ENCODE data around the gene EPS8L2. TPM values are rescaled to one million over a fixed set of nuclear protein-coding genes. Genes with fewer than 3 reads are reported as not detected.

The EPS8L2 gene
- total RNA-seq, 4 donors from 2014 or later = 163 to 367 (median 238) TPM

- TF ChIP-seq POLR2A (IDR thresholded peaks at IDR 0.05) (no peak), CTCF (IDR thresholded peaks at IDR 0.05) (no peak)
Observed at GRCh38 chr11:773830-774229, 67.8 kb downstream of the EPS8L2 start.

GRCh38 chr11:774873-775592 lies 69.0 kb downstream of the EPS8L2 start:
- H3K4me3 ChIP-seq = peak overlapping the region in 2 of 4 donors; percentile 95

More at GRCh38 chr11:773830-774229, 67.8 kb downstream of the EPS8L2 start:
- intact Hi-C loops (cut with DNase I) = no loop called here
- Histone ChIP-seq H3K4me1 (peaks cover 26 to 62% (median 26%) of the 10 kb centered on the region in 3 donors), H3K27me3 (no peaks in the 10 kb centered on the region), H3K4me3 (no peak overlapping the region), H3K27ac (peak overlapping the region in 1 of 4 donors; percentile 20), H3K9me3 (no peaks in the 10 kb centered on the region), H3K36me3 (peaks cover 9 to 61% (median 27%) of the 10 kb centered on the region in 3 donors)
- DNase-seq = no peak
- WGBS, 2 donors = 78% methylated on average over 4 of the region's 9 CpGs; no CpG with 5 or more reads in 1 of the 2 donors

GRCh38 chr11:776263-776560 lies 70.2 kb downstream of the EPS8L2 start:
- intact Hi-C loops (cut with DNase I) = no loop called here
- Histone ChIP-seq H3K27ac (peak overlapping the region; percentile 83 to 94 (median 92)), H3K36me3 (peaks cover 9 to 52% (median 15%) of the 10 kb centered on the region in 3 donors), H3K4me3 (peak overlapping the region; percentile 75 to 95 (median 87)), H3K4me1 (peaks cover 26 to 73% (median 33%) of the 10 kb centered on the region in 3 donors), H3K9me3 (no peaks in the 10 kb centered on the region), H3K27me3 (no peaks in the 10 kb centered on the region)
- no peak for TF ChIP-seq CTCF (IDR thresholded peaks at IDR 0.05)
- no peak for TF ChIP-seq POLR2A (IDR thresholded peaks at IDR 0.05)
- 39 to 41% methylated on average over 6 to 10 of the region's 11 CpGs for WGBS, 2 donors
- DNase-seq = no peak

More at GRCh38 chr11:774873-775592, 69.0 kb downstream of the EPS8L2 start:
- Histone ChIP-seq H3K4me1 (peaks cover 26 to 71% (median 33%) of the 10 kb centered on the region in 3 donors), H3K27ac (peak overlapping the region; percentile 9 to 94 (median 58)), H3K27me3 (no peaks in the 10 kb centered on the region), H3K9me3 (no peaks in the 10 kb centered on the region), H3K36me3 (peaks cover 9 to 57% (median 23%) of the 10 kb centered on the region in 3 donors)
- 84 to 86% methylated on average over 2 to 5 of the region's 20 CpGs for WGBS, 2 donors
- intact Hi-C loops (cut with DNase I) = no loop called here
- no peak for DNase-seq
- TF ChIP-seq POLR2A (IDR thresholded peaks at IDR 0.05) (no peak), CTCF (IDR thresholded peaks at IDR 0.05) (peak in 1 of 6 experiments; percentile 7)

- WGBS, 2 donors = 0% methylated on average over 2 of the region's 65 CpGs; no CpG with 5 or more reads in 1 of the 2 donors
- H3K9me3 ChIP-seq = no peaks in the 10 kb centered on the region
- intact Hi-C loops (cut with DNase I) = no loop called here
- H3K27me3 ChIP-seq = no peaks in the 10 kb centered on the region
- TF ChIP-seq CTCF (IDR thresholded peaks at IDR 0.05) = no peak
- no peak for TF ChIP-seq POLR2A (IDR thresholded peaks at IDR 0.05)
- peak overlapping the region; percentile 83 to 94 (median 92) for H3K27ac ChIP-seq
- H3K36me3 ChIP-seq = peaks cover 9 to 47% (median 15%) of the 10 kb centered on the region in 3 donors
- peaks cover 26 to 74% (median 33%) of the 10 kb centered on the region in 3 donors for H3K4me1 ChIP-seq
- H3K4me3 ChIP-seq = peak overlapping the region; percentile 75 to 95 (median 87)
- DNase-seq = no peak
Observed at GRCh38 chr11:776561-777287, 70.7 kb downstream of the EPS8L2 start.

Other genes starting within 250 kb of the EPS8L2 start
- 100 to 1,000 TPM; 206 to 378 (median 222) TPM for gene RNH1, start 199.0 kb upstream of the EPS8L2 start, total RNA-seq
- gene HRAS, start 170.7 kb upstream of the EPS8L2 start, total RNA-seq = 100 to 1,000 TPM in 2 of 4 donors, 10 to 100 TPM in 2; 56.7 to 106 (median 85.2) TPM
- gene LRRC56, start 168.7 kb upstream of the EPS8L2 start, total RNA-seq = 1 to 10 TPM in 2 of 4 donors, under 1 TPM in 2; 0.35 to 2.3 (median 1.2) TPM
- gene LMNTD2, start 145.5 kb upstream of the EPS8L2 start, total RNA-seq = 1 to 10 TPM; 2.1 to 4.6 (median 3.8) TPM
- gene RASSF7, start 145.3 kb upstream of the EPS8L2 start, total RNA-seq = 10 to 100 TPM; 35.7 to 54.0 (median 44.4) TPM
- gene PHRF1, start 129.8 kb upstream of the EPS8L2 start, total RNA-seq = 10 to 100 TPM; 11.7 to 30.6 (median 24.2) TPM
- gene IRF7, start 90.3 kb upstream of the EPS8L2 start, total RNA-seq = 10 to 100 TPM; 16.9 to 26.3 (median 20.2) TPM
- gene CDHR5, start 81.3 kb upstream of the EPS8L2 start, total RNA-seq = not detected
- 1 to 10 TPM in 1 of 4 donors, not detected in 3; 5.3 TPM for gene SCT, start 79.0 kb upstream of the EPS8L2 start, total RNA-seq
- under 1 TPM in 1 of 4 donors, not detected in 3; 0.76 TPM for gene DRD4, start 69.0 kb upstream of the EPS8L2 start, total RNA-seq
- 10 to 100 TPM; 18.3 to 45.0 (median 25.4) TPM for gene DEAF1, start 11.0 kb upstream of the EPS8L2 start, total RNA-seq
- 10 to 100 TPM; 16.1 to 55.3 (median 18.1) TPM for gene TMEM80, start 10.4 kb upstream of the EPS8L2 start, total RNA-seq
- 100 to 1,000 TPM; 311 to 629 (median 504) TPM for gene TALDO1, start 41.2 kb downstream of the EPS8L2 start, total RNA-seq
- gene GATD1, start 71.3 kb downstream of the EPS8L2 start, total RNA-seq = 10 to 100 TPM; 20.2 to 38.7 (median 21.6) TPM
- gene CEND1, start 83.9 kb downstream of the EPS8L2 start, total RNA-seq = under 1 TPM in 1 of 4 donors, not detected in 3; 0.15 TPM
- 10 to 100 TPM in 2 of 4 donors, 1 to 10 TPM in 2; 4.0 to 14.7 (median 9.8) TPM for gene SLC25A22, start 92.0 kb downstream of the EPS8L2 start, total RNA-seq
- gene PIDD1, start 99.0 kb downstream of the EPS8L2 start, total RNA-seq = 10 to 100 TPM in 3 of 4 donors, 1 to 10 TPM in 1; 9.3 to 14.3 (median 10.6) TPM
- 100 to 1,000 TPM; 232 to 871 (median 490) TPM for gene RPLP2, start 103.7 kb downstream of the EPS8L2 start, total RNA-seq
- gene PNPLA2, start 112.7 kb downstream of the EPS8L2 start, total RNA-seq = 10 to 100 TPM; 14.2 to 42.7 (median 26.0) TPM
- 1 to 10 TPM in 3 of 4 donors, under 1 TPM in 1; 0.48 to 5.7 (median 3.5) TPM for gene CRACR2B, start 121.7 kb downstream of the EPS8L2 start, total RNA-seq
- 100 to 1,000 TPM in 1 of 4 donors, 10 to 100 TPM in 3; 87.6 to 118 (median 94.0) TPM for gene CD151, start 126.7 kb downstream of the EPS8L2 start, total RNA-seq
- gene POLR2L, start 136.3 kb downstream of the EPS8L2 start, total RNA-seq = 10 to 100 TPM; 45.6 to 90.3 (median 64.7) TPM
- gene TSPAN4, start 136.6 kb downstream of the EPS8L2 start, total RNA-seq = 10 to 100 TPM in 3 of 4 donors, 1 to 10 TPM in 1; 6.8 to 59.7 (median 19.0) TPM
- gene CHID1, start 204.6 kb downstream of the EPS8L2 start, total RNA-seq = 10 to 100 TPM; 58.2 to 63.4 (median 61.3) TPM
- gene AP2A2, start 219.6 kb downstream of the EPS8L2 start, total RNA-seq = 10 to 100 TPM; 19.8 to 48.6 (median 28.5) TPM

All from esophagus squamous epithelium (tissue), 5 donors.